Osteoblast (primary cell): ENCODE results near the gene HGS. TPM values are rescaled to one million over a fixed set of nuclear protein-coding genes. Genes with fewer than 3 reads are reported as not detected.

Source experiments
- DNase-seq: peaks from one replicate; pipeline ENCODE4 v3.0.0; 2011; ENCODE audit warnings: low spot score, mixed read lengths; ENCODE audit not compliant: insufficient read length; ENCODE audit errors: missing footprints
- H2AFZ ChIP-seq: 2 replicates; pipeline ENCODE4 v1.6.0; 2011; ENCODE audit warnings: mild to moderate bottlenecking, low read length
- H3K27ac ChIP-seq: 2 replicates; pipeline ENCODE4 v1.5.1; 2011; ENCODE audit warnings: mild to moderate bottlenecking, low read depth, low read length, moderate library complexity
- H3K27me3 ChIP-seq: 2 replicates; pipeline ENCODE4 v1.6.0; 2012; ENCODE audit warnings: mild to moderate bottlenecking, control low read depth, inconsistent platforms, low read length, moderate library complexity; ENCODE audit not compliant: insufficient read depth
- H3K36me3 ChIP-seq: 2 replicates; pipeline ENCODE4 v1.5.1; 2011; ENCODE audit warnings: mild to moderate bottlenecking, low read length, control low read depth, moderate library complexity; ENCODE audit not compliant: insufficient read depth
- H3K4me1 ChIP-seq: 2 replicates; pipeline ENCODE4 v1.5.1; 2011; ENCODE audit warnings: mild to moderate bottlenecking, low read length, control low read depth, moderate library complexity; ENCODE audit not compliant: insufficient read depth
- H3K4me2 ChIP-seq: 2 replicates; pipeline ENCODE4 v1.6.0; 2011; ENCODE audit warnings: mild to moderate bottlenecking, low read length; ENCODE audit not compliant: insufficient read depth
- H3K4me3 ChIP-seq: fragments of 200-600 bp; sonication (generic); 3 replicates; pipeline ENCODE4 v1.5.1; 2012; ENCODE audit warnings: mild to moderate bottlenecking, low read length, inconsistent platforms; ENCODE audit not compliant: insufficient read depth
- H3K79me2 ChIP-seq: 2 replicates; pipeline ENCODE4 v1.6.0; 2012; ENCODE audit warnings: mild to moderate bottlenecking, low read length, control low read depth, inconsistent platforms; ENCODE audit not compliant: insufficient read depth
- H3K9me3 ChIP-seq: 2 replicates; pipeline ENCODE4 v1.5.1; 2011; ENCODE audit warnings: low read depth, low read length, control low read depth
- H4K20me1 ChIP-seq: 2 replicates; pipeline ENCODE4 v1.6.0; 2012; ENCODE audit warnings: mild to moderate bottlenecking, low read length, control low read depth; ENCODE audit not compliant: insufficient read depth
- total RNA-seq: library from RNA; depleted of rRNA; stranded (reverse); fragments of >200 nt; gene quantifications from 2 replicates; pipeline ENCODE4 v1.2.3, GENCODE V29; 2012
- TF ChIP-seq, protein P1 (sequence below): IDR thresholded peaks from 2 replicates; pipeline ENCODE4 v1.5.1; 2011; ENCODE audit warnings: mild to moderate bottlenecking, low read depth, low read length, moderate library complexity; ENCODE audit errors: extremely low read depth

HGS gene
- total RNA-seq, 1 donor, result 110 TPM

DNA sequence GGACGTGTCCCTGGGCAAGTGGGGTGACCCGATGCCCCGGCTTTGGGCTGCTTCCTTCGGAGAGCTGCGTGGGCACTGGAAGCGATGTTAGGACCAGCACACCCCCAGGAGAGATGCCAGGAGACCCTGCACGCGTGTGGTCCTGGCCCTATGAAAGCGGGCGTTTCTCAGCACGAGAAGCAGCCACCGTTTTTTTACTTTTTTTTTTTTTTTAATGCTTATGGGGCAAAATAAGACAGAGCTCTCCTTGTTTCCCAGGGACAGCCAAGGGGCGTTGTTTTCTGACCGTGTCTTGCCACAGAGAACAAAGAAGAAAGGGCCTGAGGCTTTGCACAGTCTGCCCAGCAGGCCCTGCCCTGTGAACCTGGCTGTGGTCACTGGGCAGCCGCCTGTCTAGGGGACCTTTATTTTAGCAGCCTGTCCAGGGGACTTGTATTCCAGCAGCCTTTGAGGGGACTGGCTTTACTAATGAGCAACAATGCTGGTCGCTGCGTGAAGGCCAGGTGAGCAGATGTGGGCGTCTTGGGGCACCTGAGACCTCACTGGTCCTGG is 29.3 kb downstream of the HGS start:
- Histone ChIP-seq H3K4me2 (peak overlapping the region; percentile 87), H3K36me3 (peaks cover 5% of the 10 kb centered on the region), H2AFZ (peak overlapping the region; percentile 35), H3K9me3 (no peaks in the 10 kb centered on the region), H3K27me3 (no peaks in the 10 kb centered on the region), H3K4me3 (peak overlapping the region; percentile 77), H4K20me1 (peaks cover 10% of the 10 kb centered on the region), H3K79me2 (peaks cover 3% of the 10 kb centered on the region), H3K27ac (no peak overlapping the region), H3K4me1 (peaks cover 27% of the 10 kb centered on the region)
- DNase-seq, result peak; percentile 90
- TF ChIP-seq, protein P1, sequence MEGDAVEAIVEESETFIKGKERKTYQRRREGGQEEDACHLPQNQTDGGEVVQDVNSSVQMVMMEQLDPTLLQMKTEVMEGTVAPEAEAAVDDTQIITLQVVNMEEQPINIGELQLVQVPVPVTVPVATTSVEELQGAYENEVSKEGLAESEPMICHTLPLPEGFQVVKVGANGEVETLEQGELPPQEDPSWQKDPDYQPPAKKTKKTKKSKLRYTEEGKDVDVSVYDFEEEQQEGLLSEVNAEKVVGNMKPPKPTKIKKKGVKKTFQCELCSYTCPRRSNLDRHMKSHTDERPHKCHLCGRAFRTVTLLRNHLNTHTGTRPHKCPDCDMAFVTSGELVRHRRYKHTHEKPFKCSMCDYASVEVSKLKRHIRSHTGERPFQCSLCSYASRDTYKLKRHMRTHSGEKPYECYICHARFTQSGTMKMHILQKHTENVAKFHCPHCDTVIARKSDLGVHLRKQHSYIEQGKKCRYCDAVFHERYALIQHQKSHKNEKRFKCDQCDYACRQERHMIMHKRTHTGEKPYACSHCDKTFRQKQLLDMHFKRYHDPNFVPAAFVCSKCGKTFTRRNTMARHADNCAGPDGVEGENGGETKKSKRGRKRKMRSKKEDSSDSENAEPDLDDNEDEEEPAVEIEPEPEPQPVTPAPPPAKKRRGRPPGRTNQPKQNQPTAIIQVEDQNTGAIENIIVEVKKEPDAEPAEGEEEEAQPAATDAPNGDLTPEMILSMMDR, result no peak

DNA sequence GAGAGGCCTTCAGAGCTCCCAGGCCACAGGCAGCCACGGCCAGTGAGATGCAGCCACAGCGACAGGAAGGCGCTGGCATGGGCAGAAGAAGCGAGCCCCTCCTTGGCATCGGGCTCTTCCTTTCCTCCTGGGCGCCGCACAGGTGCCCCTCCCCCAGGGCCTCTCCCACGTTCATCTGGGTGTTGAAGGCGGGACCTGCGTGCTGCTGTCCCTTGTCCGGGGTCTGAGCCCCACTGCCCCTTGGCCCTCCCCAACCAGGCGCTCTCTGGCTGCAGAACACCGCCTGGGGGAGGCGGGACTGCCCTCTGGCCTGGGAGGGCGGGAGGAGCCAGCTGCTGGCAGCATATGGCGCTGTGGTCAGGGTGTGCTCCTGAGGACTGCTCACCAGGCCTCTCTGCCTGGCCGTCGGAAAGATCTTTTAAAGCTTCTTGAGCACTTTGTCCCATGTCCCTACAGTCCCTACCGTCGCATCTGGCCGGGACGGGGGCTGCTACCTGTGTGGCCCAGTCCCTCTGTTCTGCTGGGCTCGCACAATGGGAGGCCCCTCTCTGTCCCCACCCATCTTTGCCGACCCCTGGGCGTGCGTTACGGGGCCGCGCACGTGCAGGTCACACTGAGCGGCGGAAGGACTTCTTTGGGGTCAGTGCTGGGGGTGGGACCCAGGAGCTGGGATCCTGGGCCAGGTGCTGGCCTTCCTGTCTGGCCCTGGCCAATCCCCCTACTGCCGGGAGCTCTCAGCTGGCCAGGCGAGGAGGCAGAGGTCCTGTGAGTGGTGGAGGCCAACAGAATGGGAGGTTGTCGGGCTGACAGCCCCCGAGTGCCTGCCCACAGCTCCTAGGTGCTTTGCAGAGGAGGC is 30.0 kb downstream of the HGS start:
- peak; percentile 90 for DNase-seq
- Histone ChIP-seq H2AFZ (peak overlapping the region; percentile 6), H3K4me3 (no peak overlapping the region), H3K9me3 (no peaks in the 10 kb centered on the region), H3K36me3 (no peaks in the 10 kb centered on the region), H4K20me1 (peaks cover 10% of the 10 kb centered on the region), H3K4me2 (peak overlapping the region; percentile 87), H3K4me1 (peaks cover 27% of the 10 kb centered on the region), H3K79me2 (peaks cover 3% of the 10 kb centered on the region), H3K27ac (no peak overlapping the region), H3K27me3 (no peaks in the 10 kb centered on the region)
- TF ChIP-seq, protein P1, result no peak

DNA sequence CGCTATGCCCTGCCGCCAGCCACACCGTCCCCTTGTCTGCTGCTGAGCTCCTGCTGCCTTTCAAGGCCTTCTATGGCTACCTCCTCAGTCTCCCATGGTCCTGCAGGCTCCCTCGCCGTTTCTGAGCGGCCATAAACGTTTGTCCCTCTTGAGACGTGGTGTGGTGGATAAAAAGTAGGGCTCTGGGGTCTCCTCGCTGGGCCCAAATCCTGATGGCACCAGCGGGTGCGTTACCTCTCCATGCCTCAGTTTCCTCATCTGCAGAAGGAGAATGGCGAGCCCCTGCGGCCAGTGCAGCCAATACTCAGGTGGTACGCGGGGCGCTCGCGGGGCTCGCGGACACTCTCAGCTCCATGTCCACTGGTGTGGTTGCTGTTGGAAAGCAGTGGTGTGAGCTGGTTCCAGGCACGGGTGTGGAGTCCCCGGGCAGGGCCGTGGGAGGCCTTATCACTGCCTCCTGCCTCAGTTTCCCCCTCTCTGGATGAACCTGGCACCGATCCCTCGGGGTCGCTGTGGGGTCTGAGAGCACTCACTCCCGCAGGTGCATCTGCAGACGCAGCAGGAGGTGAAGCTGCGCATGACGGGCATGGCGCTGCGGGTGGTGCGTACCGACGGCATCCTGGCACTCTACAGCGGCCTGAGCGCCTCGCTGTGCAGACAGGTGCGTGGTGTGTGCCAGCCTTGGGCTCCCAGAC is 30.7 kb downstream of the HGS start:
- no peak overlapping the region for H3K27ac ChIP-seq
- peaks cover 3% of the 10 kb centered on the region for H3K79me2 ChIP-seq
- peak; percentile 45 for DNase-seq
- no peak overlapping the region for H2AFZ ChIP-seq
- no peak overlapping the region for H3K4me2 ChIP-seq
- no peaks in the 10 kb centered on the region for H3K27me3 ChIP-seq
- H3K36me3 ChIP-seq, result no peaks in the 10 kb centered on the region
- H3K4me1 ChIP-seq, result peaks cover 27% of the 10 kb centered on the region
- H3K9me3 ChIP-seq, result no peaks in the 10 kb centered on the region
- peaks cover 10% of the 10 kb centered on the region for H4K20me1 ChIP-seq
- no peak overlapping the region for H3K4me3 ChIP-seq
- TF ChIP-seq, protein P1, result no peak
